NCI-H1694 (cell line): ENCODE results near the gene RAC3.

ENCODE experiments used
- DNase-seq: peaks from one replicate; lab custom pipeline; 2025; lab: John Stamatoyannopoulos, UW

The RAC3 gene

DNA sequence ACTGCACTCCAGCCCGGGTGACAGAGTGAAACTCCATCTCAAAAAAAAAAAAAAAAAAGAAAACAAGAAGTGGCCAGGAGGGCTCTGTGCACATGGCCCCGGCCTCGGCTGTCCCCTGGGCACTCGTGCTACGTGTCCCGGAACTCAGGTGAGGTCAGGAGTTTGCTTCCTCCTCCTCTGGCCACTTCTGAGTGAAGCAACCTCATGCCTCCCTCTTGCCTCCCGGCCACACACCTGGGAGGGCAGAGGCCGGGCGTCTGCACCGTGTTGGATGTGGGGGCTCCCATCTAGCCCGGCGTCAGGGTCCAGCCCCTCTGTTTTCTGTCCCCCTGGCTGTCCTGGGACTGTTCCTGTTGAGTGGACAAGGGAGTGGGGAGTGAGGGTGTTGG, 31.9 kb upstream of the RAC3 start:
- no peak for DNase-seq

DNA sequence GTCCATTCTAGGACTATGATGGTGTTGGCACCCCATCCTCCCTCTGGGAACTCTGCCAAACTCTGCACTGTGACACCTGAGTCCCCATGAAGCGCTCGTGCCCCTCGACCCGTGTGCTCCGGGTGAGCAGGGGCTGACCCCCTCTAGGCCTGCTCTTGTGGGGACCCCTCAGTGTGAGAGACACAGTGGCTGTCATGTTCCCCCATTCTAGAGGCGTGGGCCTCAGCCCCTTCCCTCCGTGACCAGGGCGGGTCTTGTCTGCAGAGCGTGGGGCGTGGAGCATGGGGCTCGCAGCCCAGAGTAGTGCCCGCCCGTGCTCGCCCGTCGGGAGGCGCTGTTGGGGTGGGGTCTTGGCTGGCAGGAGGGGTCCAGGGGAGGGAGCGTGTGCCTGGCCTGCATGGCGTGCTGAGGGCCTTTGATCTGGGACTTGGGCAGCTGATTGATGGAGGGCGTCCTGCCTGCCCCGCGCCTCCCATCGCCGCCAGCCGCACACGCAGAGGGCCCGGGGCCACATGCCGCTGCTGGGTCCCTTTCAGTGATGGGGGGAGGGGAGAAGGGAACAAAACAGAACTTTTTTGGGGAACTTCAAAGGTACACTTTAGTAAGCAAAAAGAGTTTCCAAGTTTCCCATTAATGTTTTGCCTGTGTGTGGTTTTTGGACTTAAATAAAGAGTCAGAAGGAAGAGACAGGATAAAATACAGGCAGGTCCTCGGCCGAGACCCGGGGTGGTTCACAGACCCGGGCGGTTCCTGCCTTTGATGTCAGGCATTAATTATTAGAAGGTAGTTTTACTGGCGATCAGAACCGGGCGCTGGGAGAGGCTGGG, 31.3 kb upstream of the RAC3 start:
- no peak for DNase-seq

DNA sequence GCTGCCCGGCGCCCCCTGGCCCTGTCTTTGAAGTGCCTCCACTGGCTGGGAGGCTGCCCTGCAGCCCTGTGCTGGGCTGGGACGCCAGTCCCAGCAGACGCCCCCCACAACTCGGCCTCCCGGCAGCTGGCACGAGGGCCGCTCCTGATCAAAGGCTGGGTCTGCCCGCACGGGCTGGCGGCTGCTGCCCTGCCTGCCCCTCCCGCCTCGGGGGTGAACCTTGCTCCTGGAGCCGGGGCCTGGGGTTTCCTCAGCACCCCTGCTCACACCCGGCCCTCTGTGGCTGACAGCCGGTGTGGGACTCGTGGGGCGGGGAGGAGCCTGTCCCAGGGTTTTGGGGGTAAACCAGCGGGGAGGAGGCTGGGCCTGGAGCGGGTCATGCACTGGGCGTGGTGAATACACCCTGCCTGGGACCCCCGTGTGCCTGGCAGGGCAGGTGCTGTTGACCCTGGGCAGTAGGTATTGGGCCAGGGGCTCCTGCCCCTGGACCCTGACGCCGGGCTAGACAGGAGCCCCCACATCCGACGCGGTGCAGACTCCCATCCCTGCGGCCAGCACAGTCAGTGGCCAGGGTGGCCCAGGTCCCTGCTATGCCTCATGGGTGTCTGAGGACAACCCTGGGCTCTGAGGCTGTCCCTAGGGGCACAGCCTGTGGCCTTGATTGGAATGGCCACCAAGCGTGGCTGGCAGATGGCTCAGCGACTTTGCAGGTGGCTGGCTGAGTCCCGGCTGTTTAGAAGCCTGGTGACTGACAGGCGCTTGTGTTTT, 30.5 kb upstream of the RAC3 start:
- DNase-seq = peak; percentile 56

DNA sequence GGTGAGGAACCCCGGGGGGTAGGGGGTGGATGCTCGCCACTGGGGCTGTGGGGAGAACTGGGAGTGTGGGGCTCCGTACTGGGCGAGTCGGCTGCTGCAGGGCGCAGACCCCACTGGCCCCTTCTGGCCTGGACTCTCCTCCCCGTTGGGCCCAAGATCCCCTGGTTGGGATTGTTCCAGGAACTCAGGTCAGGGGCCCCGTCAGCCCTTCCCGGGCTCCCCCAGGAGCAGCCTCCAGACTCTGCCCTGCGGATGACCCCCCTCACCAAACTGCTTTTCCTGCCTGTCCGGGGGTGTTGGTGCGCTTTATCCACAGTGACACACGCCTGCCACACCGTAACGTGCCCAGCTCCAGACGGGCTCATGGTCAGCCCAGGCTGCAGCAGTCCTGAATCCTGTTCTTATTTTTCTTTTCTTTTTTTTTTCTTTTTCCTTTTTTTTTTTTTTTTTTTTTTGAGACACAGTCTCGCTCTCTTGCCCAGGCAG, 29.9 kb upstream of the RAC3 start:
- no peak for DNase-seq

DNA sequence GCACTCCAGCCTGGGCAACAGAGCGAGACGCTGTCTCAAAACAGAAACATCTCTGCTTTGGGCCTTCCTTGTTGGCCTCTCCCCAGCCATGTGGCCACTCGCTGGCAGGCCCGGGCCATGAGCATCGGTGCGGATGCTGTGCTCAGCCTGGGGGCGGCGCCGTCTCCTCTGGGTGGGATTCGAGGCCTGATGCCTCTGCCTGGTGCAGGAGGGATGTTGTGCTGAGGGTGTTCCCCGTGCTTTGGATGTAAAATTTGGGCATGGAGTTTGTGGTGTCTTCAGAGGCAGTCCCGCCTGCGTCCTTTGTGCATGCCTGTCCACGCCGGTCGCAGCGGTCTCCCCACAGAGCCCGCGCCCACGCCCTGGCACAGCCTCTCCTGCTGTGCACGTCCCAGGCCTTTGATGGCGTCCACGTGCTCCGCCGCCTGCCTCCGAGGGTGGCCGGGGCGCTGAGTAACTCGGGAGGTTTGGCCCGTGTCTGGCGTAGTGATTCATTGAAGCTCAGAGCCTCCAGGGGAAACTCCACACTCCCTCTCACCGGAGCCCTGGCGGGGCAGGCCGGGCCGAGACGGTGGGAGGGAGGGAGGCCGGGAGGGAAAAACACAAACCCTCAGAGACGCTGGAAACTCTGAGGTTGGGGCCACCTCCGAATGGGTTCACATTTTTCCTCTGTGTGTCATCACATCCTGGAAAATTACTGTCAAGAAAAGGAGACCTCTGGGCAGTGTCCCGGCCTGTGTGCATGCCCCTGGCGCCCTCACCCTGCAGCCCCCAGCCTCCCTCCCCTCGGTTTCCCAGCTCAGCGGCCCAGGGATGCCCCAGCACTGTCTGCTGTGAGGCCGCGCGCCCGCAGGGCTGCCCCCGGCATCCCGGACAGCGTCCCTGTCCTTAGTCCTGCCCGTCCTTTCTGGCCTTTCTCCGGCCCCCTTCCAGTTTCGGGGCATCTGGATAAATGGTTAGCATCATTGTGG, 27.8 kb upstream of the RAC3 start:
- DNase-seq = no peak

DNA sequence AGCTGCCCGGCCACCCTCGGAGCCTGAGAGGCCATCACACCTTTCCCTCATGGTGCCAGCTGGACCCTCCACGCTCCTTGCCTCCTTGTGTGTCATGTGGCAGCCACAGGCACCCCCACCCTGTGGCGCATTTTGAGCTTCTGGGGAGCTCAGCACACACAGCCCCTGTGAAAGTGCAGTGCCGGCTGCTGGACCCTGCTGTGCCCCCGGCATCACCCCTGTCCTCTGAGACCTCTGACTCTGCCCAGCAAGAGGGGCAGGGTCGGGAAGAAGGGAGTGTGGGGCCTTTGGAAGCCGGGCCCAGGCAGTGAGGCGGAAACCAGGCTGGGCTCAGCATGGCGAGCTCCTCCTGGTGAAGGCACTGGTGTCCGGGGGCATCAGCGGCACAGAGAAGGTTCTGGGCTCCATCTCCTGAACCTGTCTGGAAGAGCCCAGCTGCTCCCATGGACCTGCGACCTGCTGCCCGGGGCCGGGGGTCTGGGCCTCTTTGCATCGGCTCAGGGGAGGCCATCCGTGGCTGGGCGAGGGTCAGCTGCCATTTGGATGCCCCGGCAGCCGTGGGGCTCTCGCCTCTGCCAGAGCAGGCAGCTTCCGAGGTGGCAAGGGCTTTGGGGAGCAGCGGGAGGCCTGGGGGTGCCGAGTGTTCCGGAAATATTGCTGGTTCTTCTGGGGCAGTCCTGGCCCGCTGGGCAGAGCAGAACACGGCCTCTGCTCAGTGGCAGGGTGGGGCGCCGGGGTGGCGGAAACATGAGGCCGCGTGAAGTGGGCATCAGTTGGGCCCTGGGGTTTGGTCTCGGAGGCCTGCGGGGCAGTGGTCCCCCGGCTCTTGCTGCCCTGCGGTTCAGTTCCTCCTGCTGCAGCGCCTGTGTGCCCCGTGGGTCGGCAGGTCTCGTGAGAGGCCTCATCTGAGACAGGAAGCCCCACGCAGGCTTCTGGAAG, 26.7 kb upstream of the RAC3 start:
- no peak for DNase-seq

DNA sequence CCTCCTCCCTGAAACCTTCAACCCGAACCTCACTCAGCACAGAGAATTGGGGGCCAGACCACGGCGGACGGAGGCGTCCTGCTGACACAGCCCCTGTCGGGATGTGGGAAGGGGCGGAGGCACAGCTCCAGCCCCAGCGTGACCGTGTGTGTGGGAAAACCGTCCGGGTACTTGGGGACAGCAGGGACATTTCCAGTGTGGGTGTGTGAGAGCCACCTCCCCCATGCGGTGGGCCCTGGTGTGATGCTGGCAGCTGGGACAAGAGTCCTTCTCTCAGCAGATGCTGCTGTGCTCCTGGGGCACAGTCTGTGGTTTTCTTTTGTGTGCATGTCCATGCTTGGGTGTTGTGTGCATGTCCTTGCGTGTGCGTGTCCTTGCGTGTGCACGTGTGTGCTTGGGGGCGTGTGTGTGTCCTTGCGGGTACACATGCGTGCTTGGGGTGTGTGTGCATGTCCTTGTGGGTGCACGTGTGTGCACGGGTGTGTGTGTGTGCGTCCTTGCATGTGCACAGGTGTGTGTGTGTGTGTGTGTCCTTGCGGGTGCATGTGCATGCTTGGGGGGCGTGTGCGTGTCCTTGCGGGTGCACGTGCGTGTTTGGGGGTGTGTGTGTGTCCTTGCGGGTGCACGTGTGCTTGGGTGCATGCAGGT, 25.7 kb upstream of the RAC3 start:
- peak; percentile 21 for DNase-seq

DNA sequence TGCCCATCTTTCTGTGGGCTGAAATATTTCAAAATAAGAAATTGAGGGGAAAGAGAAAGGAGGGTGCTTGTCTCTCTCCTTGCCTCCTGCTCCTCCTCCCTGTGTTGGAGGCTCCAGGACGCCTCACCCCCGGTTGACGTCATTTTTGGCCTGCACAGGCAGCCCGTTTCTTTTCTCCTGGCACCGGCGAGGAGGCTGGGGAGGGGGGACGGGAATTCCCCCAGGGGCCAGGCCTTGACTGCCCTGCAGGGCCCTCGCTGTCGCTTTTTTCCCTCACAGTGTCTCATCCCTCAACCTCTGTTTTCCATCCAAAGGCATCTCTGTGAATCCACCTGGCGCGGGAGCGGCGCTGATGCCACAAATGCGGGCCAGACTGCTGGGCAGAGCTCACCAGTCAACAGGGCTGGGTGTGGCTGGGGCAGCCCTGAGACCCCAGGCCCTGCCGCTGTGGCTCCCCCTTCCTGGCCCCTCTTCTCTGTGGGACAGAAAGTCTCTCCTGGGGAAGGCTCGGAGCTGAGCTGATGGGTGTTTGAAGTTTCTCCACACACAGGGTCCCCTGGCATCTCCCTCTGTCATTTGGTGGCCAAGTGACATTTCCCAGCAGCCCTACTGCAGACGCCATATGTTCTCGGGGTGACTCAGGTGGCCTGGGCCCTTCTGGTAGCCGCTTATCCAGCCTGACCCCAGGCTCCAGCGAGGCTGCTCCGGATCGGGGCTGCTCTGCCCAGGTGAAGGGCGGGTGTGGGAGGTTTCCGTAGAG, 24.8 kb upstream of the RAC3 start:
- peak; percentile 38 for DNase-seq

DNA sequence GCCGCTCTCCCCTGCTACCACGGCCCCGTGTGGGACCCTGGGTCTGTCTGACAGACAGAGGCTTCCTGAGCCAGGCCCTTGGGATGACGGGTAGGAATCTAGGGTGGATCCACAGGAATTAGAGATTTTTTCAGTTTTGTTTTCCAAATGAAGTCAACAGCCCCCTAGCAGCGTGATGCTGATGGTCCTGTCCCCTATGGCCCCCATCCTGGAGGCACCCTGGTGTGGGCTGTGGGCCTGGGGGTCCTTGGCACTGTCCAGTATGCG, 24.3 kb upstream of the RAC3 start:
- no peak for DNase-seq

DNA sequence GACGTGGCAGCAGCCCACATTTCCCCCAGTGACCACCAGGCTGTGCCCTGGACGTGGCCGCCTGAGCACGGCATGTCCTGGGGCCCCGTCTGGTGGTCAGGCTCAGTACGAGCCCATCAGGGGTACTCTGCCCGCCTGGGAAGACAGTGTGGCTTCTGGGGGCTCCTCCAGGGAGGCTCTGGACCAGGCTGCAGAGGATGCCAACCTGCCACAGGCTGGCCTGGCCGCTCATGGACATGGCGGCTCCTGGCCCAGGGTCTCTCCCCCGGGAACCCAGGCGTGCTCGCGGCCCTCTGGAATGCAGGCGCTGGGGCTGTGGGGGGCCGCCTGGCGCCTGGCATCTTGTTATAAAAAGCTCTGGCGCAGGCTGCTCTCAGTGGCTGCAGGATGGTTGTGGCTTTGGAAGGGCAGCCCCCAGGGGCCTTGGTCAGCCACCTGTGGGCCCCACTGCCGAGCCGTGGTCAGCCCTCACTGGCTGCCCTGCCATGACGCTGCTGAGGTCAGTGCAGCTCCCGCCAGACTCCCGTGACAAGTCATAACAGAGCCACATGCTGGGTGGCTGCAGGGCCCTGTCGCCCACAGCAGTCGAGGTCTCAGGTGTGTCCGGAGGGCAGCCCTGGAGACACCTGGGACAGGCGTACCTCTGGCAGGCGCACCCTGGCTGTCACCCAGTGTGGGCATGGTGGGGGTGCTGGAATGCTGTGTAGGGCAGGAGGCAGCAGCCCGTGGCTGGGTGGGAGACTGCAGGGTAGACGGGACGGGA, 23.8 kb upstream of the RAC3 start:
- DNase-seq = no peak

DNA sequence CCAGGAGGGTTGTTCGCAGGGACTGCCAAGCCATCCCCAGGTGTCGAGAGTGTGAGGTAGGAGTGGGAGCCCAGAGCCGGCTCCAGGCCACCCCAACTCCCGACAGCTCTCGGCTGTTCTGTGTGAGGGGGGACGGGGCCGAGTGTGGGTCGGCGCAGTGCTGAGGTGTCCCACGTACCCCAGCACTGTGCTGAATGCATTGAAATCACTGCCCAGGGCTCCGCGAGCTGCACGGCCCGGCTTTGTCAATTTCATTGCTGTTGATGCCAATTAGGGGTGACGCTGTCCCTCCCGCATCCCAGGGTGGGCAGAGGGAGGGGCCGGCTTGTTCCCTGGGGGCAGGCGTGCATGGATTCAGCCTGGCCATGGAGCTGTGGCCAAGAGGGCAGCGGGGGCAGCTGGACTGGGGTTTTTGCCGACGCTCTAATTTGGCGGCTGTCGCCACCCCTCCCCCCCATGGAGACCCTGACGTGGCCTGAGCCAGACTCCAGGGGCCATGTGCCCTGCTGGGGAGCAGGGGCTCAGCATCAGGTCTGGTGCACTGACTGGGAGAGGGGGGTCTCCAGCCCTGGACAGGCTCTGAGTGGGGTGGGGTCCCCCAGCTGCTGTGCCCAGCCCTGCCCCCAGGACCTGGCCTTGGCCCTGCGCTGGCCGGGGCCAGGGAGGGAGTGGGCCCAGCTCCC, 23.1 kb upstream of the RAC3 start:
- no peak for DNase-seq

DNA sequence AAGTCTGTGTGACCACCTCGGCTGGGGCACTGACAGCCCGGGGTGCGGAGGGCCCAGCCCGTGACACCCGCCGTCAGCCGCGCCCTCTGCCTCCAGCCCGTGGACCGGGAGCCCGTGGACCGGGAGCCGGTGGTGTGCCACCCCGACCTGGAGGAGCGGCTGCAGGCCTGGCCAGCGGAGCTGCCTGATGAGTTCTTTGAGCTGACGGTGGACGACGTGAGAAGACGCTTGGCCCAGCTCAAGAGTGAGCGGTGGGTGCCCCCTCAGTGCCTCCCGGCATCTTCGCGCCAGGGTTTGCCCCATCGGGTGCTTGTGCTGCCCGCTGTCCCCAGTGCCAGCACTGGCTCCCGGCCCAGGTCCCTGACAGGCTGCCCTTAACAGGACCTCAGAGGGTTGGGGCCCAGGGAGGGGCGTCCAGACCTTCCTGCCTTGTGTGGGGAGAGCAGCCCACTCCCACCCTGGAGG, 22.5 kb upstream of the RAC3 start:
- DNase-seq = no peak

DNA sequence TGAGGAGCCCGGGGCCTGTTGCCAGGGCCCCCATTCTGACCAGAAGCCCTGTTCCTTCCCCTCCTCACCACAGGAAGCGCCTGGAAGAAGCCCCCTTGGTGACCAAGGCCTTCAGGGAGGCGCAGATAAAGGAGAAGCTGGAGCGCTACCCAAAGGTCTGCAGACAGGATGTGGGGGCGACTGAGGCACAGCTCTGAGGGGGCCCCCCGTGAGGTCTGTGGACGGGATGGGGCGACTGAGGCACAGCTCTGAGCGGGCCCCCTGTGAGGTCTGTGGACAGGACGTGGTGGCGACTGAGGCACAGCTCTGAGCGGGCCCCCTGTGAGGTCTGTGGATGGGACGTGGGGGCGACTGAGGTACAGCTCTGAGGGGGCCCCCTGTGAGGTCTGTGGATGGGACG, 22.1 kb upstream of the RAC3 start:
- DNase-seq = no peak

DNA sequence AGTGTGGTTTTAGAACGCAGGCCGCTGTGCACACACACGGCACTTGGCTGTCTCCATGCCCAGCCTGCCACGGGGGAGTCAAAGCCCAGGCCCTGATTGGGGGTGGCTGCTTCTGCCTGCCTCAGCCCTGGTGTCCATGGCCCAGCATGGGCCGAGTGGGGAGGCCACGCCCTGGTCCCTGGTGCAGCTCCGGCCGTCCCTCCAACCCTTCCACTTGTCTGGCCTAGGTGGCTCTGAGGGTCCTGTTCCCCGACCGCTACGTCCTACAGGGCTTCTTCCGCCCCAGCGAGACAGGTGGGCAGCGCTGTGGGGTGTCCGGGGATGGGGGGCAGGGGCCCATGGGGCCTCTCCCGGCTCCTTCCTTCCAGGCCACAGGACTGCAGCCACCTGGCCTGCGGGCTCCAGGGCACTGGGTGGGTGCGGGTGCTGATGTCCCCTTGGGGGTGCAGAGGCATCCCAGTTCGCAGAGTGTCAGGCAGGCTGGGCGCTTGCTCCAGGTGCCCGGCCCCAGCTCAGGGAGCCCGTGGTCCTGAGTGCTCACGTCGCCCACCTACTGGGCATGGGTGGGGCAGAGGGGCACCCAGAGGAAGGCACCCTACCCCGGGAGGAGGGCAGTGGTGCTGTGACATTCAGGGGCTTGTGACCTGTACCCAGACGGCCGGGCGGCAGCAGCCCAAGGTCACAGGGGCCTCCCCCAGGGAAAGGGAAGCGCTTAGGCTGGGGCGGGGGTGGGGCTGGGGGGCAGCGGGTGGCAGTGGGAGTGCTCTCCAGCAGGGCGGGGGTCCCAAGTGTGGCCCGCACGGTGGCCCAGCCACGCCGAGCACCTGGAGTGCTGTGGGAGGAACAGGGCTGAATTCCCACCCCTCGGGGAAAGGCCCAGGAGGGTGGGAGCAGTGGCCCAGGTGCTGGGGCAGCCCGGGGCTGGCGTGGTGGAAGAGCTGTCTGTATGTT, 20.6 kb upstream of the RAC3 start:
- no peak for DNase-seq

DNA sequence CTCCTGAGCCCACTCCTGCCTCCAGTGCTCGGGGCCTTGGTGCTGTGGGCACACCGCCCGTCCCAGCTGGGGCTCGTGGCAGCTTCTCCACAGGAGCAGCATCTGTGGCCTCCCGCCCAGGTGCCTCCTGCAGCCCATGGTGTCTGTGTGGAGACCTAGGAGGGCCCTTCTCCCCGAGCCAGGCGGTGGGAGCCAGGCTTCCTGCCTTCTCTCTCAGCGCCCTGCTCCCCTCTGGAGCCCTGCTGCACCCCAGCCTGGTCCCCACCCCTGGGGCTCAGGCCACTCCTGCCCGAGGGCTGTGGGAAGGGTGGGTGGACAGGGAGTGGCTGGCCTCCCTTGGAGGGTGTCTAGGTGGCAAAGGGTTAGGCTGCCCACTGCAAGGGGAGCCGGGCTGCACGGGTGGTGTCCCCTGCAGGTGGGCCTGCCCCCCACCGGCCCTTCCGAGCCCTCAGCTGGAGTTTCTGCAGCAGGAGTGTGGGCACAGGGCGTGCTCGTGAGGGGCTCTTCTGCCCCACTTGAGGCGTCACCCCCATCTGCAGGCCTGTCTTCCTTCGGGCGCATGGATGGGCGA, 19.8 kb upstream of the RAC3 start:
- no peak for DNase-seq

DNA sequence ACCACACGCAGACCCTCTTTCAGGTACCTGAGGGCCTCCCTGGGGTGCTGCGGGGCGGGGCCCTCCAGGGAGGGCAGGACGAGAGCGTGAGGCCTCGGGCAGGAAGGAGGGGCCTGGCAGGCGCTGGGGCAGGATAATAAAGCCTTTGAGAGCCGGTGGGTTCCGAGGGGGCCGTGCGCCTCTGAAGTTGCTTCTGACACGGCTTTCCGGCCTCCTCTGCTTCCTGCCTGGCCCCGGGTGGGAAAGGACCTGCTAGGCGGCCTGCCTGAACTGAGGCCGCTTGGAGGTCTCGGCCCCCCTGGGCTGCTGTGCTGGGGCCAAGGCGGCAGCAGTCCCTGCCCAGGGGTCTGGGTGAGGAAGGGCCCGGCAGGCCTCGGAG, 19.2 kb upstream of the RAC3 start:
- no peak for DNase-seq

DNA sequence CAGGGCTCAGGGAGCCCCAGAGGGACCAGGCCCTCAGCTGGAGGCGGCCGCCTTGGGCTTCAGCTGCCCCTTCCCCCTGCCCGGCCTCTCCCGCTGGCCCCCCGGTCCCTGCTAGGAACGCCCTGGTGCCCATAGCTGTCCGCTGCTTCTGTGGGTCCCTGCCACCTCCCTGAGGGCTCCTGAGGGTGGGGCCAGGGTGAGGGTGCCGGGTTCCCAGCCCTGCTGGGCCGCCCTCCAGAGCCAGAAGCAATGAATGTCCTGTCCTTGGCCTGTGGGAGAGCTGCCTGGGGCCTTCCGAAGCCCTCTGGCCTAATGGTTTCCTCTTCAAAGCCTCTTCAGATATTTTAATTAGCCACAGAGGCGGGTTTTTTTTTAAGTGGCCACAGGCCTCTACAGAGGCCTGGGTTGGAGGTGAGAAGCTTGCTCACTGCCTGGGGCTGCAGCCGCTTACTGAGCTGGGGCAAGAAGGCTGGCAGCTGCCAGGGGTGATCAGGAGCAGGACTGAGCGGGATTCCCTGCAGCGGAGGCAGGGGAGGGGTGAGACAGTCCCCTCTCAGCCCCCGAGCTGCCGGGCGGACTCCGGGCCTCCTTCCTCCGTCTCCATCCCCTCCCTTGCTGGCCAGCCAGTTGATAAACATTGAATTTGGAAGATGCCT, 18.7 kb upstream of the RAC3 start:
- no peak for DNase-seq
